ENCODE data around the gene ZNF438. TPM values are rescaled to one million over a fixed set of nuclear protein-coding genes. Genes with fewer than 3 reads are reported as not detected.

ZNF438 gene
- total RNA-seq, 1 experiment from 2014 or later = 8.4 TPM

DNA sequence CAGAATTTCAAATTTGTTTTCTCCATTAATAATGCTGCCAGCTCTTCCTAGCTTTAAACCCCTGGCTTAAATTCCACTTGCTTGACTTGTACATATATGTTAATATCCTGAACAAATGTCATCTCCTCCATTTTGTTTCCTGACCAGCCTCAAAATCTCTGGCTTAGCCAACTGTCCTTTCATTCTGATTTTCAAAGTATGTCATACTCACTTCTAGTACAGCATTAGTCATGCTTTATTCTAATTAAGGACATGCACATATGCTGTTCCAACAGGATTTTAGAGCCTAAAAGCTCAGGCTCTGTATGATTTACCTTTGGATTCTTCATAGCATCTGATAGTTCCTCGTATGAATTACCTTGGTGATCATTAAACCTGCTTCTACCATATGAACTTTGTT is 158.3 kb downstream of the ZNF438 start:
- no peaks in the 10 kb centered on the region for H3K9me3 Mint-ChIP-seq (ENCODE audit: unreplicated experiment)
- peaks cover 4% of the 10 kb centered on the region for H3K36me3 Mint-ChIP-seq (ENCODE audit: insufficient read depth, unreplicated experiment)
- no peaks in the 10 kb centered on the region for H3K27me3 Mint-ChIP-seq (ENCODE audit: insufficient read depth, unreplicated experiment)
- no TSS peak for BruUV-seq (replicated peaks)
- no peak overlapping the region for H3K4me3 Mint-ChIP-seq (ENCODE audit: unreplicated experiment)
- ChIA-PET POLR2A (no interaction called here), CTCF (no interaction called here)
- no peak overlapping the region for H3K27ac Mint-ChIP-seq (ENCODE audit: low read depth, unreplicated experiment)
- DNase-seq (ENCODE audit: unreplicated experiment) = no peak
- intact Hi-C loops (cut with micrococcal nuclease) = no loop called here
- peaks cover 6% of the 10 kb centered on the region for H3K4me1 Mint-ChIP-seq (ENCODE audit: insufficient read depth, unreplicated experiment)
- TF ChIP-seq, protein P1, sequence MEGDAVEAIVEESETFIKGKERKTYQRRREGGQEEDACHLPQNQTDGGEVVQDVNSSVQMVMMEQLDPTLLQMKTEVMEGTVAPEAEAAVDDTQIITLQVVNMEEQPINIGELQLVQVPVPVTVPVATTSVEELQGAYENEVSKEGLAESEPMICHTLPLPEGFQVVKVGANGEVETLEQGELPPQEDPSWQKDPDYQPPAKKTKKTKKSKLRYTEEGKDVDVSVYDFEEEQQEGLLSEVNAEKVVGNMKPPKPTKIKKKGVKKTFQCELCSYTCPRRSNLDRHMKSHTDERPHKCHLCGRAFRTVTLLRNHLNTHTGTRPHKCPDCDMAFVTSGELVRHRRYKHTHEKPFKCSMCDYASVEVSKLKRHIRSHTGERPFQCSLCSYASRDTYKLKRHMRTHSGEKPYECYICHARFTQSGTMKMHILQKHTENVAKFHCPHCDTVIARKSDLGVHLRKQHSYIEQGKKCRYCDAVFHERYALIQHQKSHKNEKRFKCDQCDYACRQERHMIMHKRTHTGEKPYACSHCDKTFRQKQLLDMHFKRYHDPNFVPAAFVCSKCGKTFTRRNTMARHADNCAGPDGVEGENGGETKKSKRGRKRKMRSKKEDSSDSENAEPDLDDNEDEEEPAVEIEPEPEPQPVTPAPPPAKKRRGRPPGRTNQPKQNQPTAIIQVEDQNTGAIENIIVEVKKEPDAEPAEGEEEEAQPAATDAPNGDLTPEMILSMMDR (IDR thresholded peaks at IDR 0.05; ENCODE audit: unreplicated experiment) = no peak

DNA sequence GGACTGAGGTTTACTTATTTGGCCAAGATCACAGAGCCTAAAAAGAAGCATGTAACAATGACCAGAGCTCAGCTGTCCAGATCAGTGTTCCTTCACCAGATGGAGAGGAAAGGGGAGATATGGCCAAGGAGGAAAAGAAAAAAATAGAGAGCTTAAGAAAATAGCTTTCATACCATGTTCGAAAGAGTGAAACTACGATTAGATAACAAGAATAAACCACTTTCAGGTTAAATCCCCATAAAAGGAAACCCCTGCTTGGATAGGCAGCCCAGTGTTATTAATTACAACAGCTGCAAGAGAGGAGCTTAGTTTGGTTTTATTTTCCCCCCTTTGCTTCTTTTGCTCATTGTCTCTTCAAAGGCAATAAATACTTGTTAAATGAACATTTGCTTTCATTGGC is 160.8 kb downstream of the ZNF438 start:
- no peak for DNase-seq (ENCODE audit: unreplicated experiment)
- CTCF ChIA-PET = interaction anchor here (0.7 kb wide), 1 partner anchor 100 kb away, joined by 3 read pairs; no protein-coding TSS in a partner anchor
- intact Hi-C loops (cut with micrococcal nuclease) = no loop called here
- H3K27ac Mint-ChIP-seq (ENCODE audit: low read depth, unreplicated experiment) = no peak overlapping the region
- H3K9me3 Mint-ChIP-seq (ENCODE audit: unreplicated experiment) = no peaks in the 10 kb centered on the region
- no peaks in the 10 kb centered on the region for H3K27me3 Mint-ChIP-seq (ENCODE audit: insufficient read depth, unreplicated experiment)
- TF ChIP-seq, protein P1 (IDR thresholded peaks at IDR 0.05; ENCODE audit: unreplicated experiment) = no peak
- H3K36me3 Mint-ChIP-seq (ENCODE audit: insufficient read depth, unreplicated experiment) = peaks cover 4% of the 10 kb centered on the region
- peaks cover 6% of the 10 kb centered on the region for H3K4me1 Mint-ChIP-seq (ENCODE audit: insufficient read depth, unreplicated experiment)
- no peak overlapping the region for H3K4me3 Mint-ChIP-seq (ENCODE audit: unreplicated experiment)
- POLR2A ChIA-PET = no interaction called here
- BruUV-seq (replicated peaks) = no TSS peak

DNA sequence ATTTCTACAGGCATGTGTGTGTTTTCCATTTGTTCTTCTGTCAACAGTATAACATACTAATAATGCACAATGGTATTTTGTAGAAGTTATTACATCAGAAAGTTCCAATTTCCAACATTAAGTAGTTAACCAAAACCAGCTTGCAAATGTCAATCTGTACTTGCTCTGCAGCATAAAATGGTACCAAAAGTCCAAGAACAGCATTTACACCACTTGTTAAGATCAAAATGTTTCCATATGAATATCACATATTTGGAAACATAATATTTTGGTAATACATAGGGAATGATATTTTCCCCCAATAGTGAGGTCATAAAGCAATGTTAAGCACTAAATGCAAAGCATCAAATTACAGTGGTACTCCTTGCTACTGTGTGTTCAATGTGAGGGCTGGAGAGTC is 162.1 kb downstream of the ZNF438 start:
- Mint-ChIP-seq H3K9me3 (ENCODE audit: unreplicated experiment) (no peaks in the 10 kb centered on the region), H3K4me1 (ENCODE audit: insufficient read depth, unreplicated experiment) (peaks cover 6% of the 10 kb centered on the region), H3K27me3 (ENCODE audit: insufficient read depth, unreplicated experiment) (no peaks in the 10 kb centered on the region), H3K27ac (ENCODE audit: low read depth, unreplicated experiment) (no peak overlapping the region), H3K4me3 (ENCODE audit: unreplicated experiment) (no peak overlapping the region), H3K36me3 (ENCODE audit: insufficient read depth, unreplicated experiment) (no peaks in the 10 kb centered on the region)
- BruUV-seq (replicated peaks) = no TSS peak
- intact Hi-C loops (cut with micrococcal nuclease) = no loop called here
- POLR2A ChIA-PET = no interaction called here
- TF ChIP-seq, protein P1 (IDR thresholded peaks at IDR 0.05; ENCODE audit: unreplicated experiment) = no peak
- CTCF ChIA-PET = no interaction called here
- no peak for DNase-seq (ENCODE audit: unreplicated experiment)

DNA sequence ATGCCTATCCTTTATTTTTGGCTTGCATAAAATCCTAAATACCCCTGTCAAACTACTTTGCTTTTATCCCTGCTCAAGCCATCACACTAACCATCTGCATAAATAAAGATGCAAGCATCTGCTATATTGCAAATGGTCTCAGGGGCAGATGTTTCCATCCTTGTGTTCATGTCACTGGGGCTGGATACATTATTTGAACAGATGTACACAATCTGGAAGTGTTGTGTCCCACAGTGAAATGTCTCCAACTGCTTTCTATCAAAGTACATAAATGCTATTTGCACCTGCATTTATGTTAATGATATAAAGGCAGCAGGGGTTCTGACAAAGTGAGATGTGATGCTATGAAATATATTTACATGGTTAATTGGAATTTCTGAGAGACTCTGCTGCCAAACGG is 163.1 kb downstream of the ZNF438 start:
- Mint-ChIP-seq H3K36me3 (ENCODE audit: insufficient read depth, unreplicated experiment) (no peaks in the 10 kb centered on the region), H3K4me3 (ENCODE audit: unreplicated experiment) (no peak overlapping the region), H3K27me3 (ENCODE audit: insufficient read depth, unreplicated experiment) (no peaks in the 10 kb centered on the region), H3K27ac (ENCODE audit: low read depth, unreplicated experiment) (no peak overlapping the region), H3K4me1 (ENCODE audit: insufficient read depth, unreplicated experiment) (peaks cover 5% of the 10 kb centered on the region), H3K9me3 (ENCODE audit: unreplicated experiment) (no peaks in the 10 kb centered on the region)
- BruUV-seq (replicated peaks) = no TSS peak
- CTCF ChIA-PET = interaction anchor here (0.7 kb wide), 1 partner anchor 13 kb away, joined by 3 read pairs; no protein-coding TSS in a partner anchor
- no peak for DNase-seq (ENCODE audit: unreplicated experiment)
- intact Hi-C loops (cut with micrococcal nuclease) = no loop called here
- TF ChIP-seq, protein P1 (IDR thresholded peaks at IDR 0.05; ENCODE audit: unreplicated experiment) = no peak
- POLR2A ChIA-PET = no interaction called here
